GM21528 (cell line): ENCODE measurements around the gene PIEZO1.

Experiments
- ATAC-seq: cut with Tn5 transposase; IDR thresholded peaks from one replicate; pipeline ENCODE4 v1.9.1; 2021; ENCODE audit warnings: mild to moderate bottlenecking, moderate library complexity; ENCODE audit not compliant: unreplicated experiment, low FRiP score

The PIEZO1 gene

GRCh38 chr16:88770461-88771293 lies 14.3 kb downstream of the PIEZO1 start:
- ATAC-seq, result no peak

GRCh38 chr16:88769617-88770460 lies 15.2 kb downstream of the PIEZO1 start:
- ATAC-seq, result no peak

DNA sequence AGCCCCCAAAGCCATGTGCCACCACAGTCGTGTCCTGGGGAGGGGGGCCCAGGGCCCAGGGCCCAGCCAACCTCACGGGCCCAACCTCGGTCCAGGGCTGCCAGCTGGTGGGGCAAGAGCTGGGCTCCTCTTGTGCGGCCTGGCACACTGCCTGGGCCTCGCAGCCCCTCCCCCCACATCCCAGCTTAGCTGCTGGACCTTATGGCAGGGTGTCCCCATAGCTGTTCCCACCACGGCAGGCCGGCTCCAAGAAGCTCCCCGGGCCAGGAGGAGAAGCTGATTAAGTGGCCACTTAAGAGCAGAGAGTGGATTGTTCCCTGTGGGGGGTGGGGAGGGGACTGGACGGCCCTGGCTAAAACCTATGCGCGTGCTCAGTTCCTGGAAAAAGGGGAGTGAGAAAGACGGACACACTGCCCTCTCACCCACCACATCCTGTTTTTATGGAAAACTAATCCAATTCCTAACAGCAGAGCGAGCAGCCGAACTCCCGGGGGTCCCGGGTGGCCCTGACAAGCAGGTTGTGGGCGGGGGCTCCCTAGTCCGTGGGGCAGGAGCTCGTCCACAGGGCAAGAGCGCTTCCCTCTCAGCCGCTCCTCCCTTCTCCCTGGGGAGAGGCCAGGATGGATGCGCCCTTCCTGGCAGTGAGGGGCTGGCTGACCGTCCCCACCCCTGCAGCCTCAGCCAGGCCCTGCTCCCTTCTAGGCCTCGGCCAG lies 16.8 kb downstream of the PIEZO1 start:
- no peak for ATAC-seq

DNA sequence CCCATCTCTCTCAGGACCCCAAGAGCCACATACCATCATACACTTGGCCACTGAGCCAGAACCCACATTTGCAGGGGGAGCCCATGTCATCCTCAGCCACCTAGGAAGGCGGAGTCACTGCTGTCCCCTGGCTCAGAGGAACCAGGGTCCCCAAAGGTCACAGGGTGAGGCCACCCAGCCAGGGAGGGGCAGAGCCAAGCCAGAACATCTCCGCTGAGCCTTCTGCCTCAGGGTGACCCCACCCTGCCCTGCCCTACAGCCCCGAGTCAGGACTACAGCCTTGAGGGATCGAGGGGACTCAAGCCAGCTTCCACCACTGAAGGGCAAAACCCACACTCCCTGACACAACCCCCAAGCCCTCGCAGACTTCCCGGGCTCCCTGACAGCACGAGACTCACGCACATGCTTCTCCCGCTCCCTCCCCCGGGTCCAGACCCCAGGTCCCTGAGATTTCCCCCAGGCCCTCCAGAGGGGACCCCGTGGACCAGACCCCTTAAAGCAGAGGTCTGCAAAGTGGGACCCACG lies 17.4 kb downstream of the PIEZO1 start:
- ATAC-seq, result no peak

- ATAC-seq, result no peak
Observed at GRCh38 chr16:88766975-88767374, 18.0 kb downstream of the PIEZO1 start.

DNA sequence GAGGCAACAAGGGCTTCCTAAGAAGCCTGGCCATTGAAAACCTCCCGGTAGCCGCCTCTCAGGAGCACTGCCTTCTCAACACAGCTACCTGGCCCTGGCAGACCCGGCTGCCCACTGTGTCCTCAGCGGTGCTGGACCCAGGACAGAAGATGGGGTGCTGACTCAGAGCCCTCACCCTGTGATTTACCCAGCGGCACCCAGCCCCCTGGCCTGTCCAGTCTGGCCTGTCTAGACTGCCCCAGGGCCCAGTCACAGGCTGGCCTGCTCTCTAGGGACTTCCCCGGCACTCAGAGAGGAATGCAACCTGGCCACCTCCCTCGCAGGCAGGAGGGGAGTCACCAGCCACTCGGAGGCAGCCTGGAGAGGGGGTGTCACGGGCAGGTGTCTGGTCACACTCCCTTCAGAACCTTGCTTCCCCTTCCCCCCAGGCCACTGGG lies 20.1 kb downstream of the PIEZO1 start:
- no peak for ATAC-seq

DNA sequence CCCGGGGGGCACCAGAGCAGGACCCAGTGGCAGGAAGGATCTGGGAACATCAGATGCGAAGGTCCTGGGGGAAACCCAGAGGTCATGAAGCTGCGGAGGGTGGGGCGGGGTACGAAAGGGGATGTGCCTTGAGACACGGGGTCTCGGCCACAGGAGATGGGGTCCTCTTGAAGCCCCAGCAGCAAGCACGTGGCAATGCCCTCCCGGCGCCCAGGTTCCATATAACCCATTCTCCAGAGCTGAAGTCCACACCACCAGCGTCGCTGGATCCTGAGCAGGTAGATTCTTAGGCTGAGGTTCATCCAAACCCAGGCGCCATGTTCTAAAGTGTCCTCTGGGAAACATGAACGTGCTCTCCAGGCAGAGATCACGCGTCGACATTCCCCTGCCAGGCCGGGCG lies 20.9 kb downstream of the PIEZO1 start:
- no peak for ATAC-seq

DNA sequence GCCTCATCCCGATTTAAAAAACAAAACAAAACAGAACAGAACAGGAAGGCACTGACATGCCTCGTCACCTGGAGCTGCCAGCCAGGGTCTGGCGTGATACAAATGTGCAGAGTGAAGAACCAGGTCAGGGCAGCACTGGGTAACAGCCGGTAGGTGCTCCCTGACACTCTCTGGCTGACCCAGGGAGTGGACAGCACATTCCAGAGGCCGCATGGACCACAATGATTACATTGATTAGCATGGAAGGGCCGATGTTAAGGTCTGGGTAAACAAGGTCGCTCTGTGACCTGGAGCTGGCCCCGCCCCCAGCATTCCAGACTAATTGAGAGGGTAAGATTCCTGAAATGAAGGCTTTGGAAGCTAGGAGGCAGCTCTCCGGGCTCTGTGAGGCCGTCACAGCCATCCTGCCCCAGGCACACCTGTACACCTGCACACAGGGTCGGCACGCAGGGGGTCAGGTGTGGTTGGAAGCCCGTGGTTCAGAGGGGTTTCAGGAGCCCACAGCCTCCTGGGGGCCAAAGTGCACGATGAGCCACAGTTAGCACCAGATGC lies 21.4 kb downstream of the PIEZO1 start:
- no peak for ATAC-seq

- ATAC-seq, result no peak
Observed at GRCh38 chr16:88762941-88763340, 22.1 kb downstream of the PIEZO1 start.

DNA sequence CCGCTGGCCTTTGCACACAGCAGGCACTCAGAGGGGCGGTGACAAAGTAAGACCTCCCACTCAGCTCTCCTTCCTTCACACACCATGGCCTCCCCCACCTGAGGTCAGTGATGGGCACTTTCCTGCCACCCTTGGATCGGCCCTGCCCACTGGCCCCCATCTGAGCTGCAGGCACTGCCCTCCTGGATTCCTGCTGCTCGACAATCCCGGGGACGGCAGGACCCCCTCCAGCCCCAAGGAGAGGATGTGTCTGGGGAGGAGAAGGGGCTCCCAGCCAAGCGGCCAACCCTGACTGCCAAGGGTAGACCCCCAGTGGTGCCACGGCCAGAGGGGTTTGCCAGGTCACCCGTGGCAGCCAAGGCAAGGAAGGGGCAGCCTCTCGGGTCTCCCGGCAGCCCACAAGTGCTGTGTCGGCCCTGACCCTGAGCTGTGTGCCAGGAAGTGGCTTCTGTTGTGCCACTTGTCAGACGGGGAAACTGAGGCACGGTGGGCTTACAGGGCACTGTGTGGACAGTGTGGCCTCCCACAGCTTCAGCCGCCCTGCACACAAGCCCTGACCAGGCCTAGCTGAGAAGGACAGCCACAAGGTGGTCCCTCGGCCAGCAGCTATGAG lies 22.7 kb downstream of the PIEZO1 start:
- no peak for ATAC-seq

DNA sequence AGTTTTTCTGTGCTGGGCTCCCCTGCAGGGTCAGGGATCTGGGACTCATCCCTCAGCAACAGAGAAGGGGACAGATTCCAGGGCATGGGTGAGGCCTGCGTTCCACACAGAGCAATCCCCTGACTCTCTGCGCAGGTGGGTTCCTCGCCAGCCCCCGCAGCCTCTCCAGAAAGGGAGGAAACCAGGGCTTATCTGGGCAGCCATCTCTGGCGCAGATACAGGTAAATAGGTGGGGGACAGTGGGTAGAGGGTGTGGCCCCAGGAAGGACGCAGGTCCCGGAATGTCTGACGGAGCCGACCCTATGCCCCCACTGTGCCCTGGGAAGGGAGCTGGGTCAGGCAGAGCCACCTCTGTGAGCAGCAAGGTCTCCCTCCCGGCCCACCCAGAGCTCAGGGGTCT lies 23.2 kb downstream of the PIEZO1 start:
- ATAC-seq, result no peak

- ATAC-seq, result no peak
Observed at GRCh38 chr16:88761143-88761534, 23.9 kb downstream of the PIEZO1 start.

DNA sequence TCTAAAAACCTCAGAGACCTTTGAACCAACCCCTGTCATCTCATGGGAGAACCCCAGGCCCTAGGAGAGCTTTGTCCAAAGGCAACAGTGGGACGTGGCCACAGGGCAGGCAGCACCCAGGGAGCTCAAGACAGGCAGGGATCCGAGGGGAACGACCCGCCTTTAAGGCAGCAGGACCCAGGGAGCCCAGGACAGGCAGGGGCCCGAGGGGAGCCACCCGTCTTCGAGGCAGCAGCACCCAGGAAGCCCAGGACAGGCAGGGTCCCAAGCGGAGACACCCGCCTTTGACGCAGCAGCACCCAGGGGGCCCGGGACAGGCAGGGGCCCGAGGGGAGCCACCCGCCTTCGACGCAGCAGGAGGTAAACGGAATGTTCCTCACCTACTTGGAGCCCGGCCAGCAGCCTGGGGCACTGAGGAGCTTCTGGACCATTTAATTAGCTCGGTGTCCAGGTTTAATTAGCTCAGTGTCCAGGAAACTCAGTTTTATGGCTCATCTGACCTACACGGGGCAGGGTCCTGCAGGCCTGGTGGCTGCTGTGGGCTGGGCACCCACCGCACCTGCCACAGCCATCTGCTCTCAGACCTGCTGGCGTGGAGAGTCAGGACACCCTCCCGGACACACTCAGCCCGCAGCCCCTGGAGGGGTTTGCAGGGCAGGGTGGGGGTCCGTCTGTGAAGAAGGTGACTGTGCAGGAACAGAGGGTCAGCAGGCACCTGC lies 24.4 kb downstream of the PIEZO1 start:
- no peak for ATAC-seq

DNA sequence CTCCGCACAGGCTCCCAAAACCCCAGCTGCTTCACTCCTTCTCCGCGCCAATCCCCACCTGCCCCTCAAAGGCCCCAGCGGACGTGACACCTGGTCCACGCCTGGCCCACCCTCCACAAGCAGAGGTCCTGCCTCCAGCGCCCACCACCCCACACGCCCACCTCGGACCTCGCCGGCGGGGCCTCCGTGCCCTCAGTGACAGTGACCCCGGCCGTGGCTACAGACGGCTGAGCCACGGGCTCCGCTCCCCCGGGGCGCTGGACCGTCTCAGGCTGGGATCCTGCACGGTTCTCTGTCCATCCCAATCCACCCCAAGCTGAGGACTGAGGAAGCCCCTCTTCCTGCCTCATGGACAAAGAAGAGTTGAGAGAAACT lies 25.1 kb downstream of the PIEZO1 start:
- no peak for ATAC-seq

GRCh38 chr16:88759245-88759975 lies 25.6 kb downstream of the PIEZO1 start:
- ATAC-seq, result no peak

DNA sequence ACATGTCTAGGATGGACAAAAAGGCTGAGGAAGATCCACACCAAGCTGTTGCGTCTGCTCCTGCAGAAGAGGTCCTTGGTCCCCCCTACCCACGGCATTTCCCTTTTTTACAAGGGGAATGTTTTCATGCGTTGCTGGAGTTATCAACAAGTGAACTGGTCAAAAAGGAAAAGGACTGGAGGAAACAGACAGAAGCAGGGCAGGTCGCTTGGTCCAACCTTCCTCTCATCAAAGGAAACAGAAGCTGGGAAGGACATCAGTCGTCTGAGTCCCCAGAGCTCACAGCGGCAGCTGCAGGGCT lies 26.1 kb downstream of the PIEZO1 start:
- ATAC-seq, result no peak

GRCh38 chr16:88758227-88758943 lies 26.6 kb downstream of the PIEZO1 start:
- ATAC-seq, result no peak

DNA sequence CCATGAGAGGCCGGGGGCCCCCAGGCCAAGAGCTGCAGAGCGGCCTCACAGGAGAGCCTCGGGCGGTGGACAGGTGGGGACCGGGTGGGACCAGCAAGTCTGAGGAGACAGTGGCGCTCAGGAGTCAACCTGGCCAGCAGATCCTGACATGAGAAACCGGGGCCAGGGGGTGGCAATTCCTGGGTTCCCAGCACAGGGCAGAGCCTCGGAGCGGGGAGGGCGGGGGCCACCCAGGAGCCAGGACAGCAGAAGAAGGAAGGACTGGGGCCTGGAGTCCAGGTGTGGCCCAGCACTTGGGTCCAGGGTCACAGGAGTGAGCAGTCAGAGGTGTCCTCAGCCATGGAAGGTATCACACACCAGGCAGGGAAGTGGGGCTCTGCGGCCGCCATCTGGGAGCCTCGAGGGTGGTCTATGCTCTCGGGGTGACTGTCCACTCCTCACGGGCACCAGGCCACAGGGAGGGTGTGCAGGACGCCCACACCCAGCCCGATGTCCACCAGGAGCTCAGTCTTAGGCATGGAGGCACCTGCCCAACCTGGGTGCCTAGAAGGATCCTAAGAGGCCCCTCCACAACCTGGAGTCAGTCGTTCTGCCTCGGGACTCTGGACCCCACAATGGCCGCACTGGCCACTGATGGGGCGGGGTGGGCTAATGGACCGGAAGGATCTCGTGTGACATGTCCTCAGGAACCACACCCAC lies 29.1 kb downstream of the PIEZO1 start:
- no peak for ATAC-seq
